B cell (primary cell): ENCODE measurements around the gene LIPE. TPM values are rescaled to one million over a fixed set of nuclear protein-coding genes. Genes with fewer than 3 reads are reported as not detected.
A peak's percentile ranks its signal among the peaks of the same experiment; 100 is the strongest.

Source experiments
- ATAC-seq: fragments of 200-7000 bp; cut with Tn5 transposase; one replicate; pipeline ENCODE4 v1.10.0; 2021; ENCODE audit warnings: low read depth, mild to moderate bottlenecking, moderate number of reproducible peaks, moderate library complexity
- CTCF ChIA-PET: fragments of 350-600 bp; sonication (Branson Sonifier 250); formaldehyde crosslinking; loops from one replicate; lab custom pipeline; 2021; ENCODE audit warnings: antibody characterized with exemption, inconsistent platforms; lab: Charles Lee
- POLR2A ChIA-PET: fragments of 350-600 bp; sonication (Branson Sonifier 250); formaldehyde crosslinking; loops from one replicate; lab custom pipeline; 2021; ENCODE audit warnings: antibody characterized with exemption; lab: Charles Lee
- DNase-seq: peaks from one replicate; pipeline ENCODE4 v3.0.0; 2013
- H2AFZ ChIP-seq: 2 replicates; pipeline ENCODE4 v1.6.1; 2012; ENCODE audit warnings: mild to moderate bottlenecking, low read depth, low read length; ENCODE audit not compliant: insufficient read depth, poor library complexity, severe bottlenecking
- H3K27ac ChIP-seq, 2 donors: 1 replicate in 1 of 2; 2 replicates in 1 of 2; pipeline ENCODE4 v1.5.1; 2012 to 2013; ENCODE audit warnings: low read length in 2 of 2, mild to moderate bottlenecking in 2 of 2, moderate library complexity in 1 of 2
- H3K27me3 ChIP-seq, 4 experiments: fragments of 200-600 bp in 1 of 4; sonication (generic) in 1 of 4; replicated peaks in 1 of 4; 1 replicate in 2 of 4; 2 replicates in 2 of 4; pipeline versions ENCODE4 v1.6.1 to v1.7.0; 2013 to 2016; ENCODE audit warnings: low read length in 3 of 4, mild to moderate bottlenecking in 2 of 4, mixed read lengths in 1 of 4, moderate library complexity in 1 of 4; ENCODE audit not compliant: insufficient read depth in 4 of 4, control insufficient read depth in 3 of 4; ENCODE audit errors: control extremely low read depth in 1 of 4
- H3K36me3 ChIP-seq, 2 experiments: replicated peaks in 1 of 2; 1 replicate in 1 of 2; 2 replicates in 1 of 2; pipeline versions ENCODE4 v1.6.1 to v1.7.1; 2013; ENCODE audit warnings: low read length in 1 of 2; ENCODE audit not compliant: insufficient read depth in 2 of 2, control insufficient read depth in 1 of 2; ENCODE audit errors: control extremely low read depth in 1 of 2, extremely low read depth in 1 of 2
- H3K4me1 ChIP-seq, 2 donors: fragments of 200-600 bp in 1 of 2; sonication (generic) in 1 of 2; 1 replicate in 1 of 2; 2 replicates in 1 of 2; pipeline versions ENCODE4 v1.5.1 to v1.6.1; 2013 to 2017; ENCODE audit warnings: low read length in 2 of 2; ENCODE audit not compliant: control insufficient read depth in 2 of 2, insufficient read depth in 2 of 2
- H3K4me2 ChIP-seq: replicated peaks from 2 replicates; pipeline ENCODE3; 2012; ENCODE audit warnings: mild to moderate bottlenecking, low read depth, low read length; ENCODE audit not compliant: poor library complexity, severe bottlenecking
- H3K4me3 ChIP-seq, 5 experiments: fragments of 200-600 bp in 1 of 5; sonication (generic) in 1 of 5; 1 replicate in 3 of 5; 2 replicates in 2 of 5; pipeline versions ENCODE4 v1.5.1 to v1.7.0; 2011 to 2016; ENCODE audit warnings: low read length in 4 of 5, mild to moderate bottlenecking in 4 of 5, low read depth in 2 of 5, control low read depth in 1 of 5, moderate library complexity in 1 of 5; ENCODE audit not compliant: insufficient read depth in 1 of 5; ENCODE audit errors: control extremely low read depth in 1 of 5, extremely low read depth in 1 of 5
- H3K79me2 ChIP-seq: fragments of 200-600 bp; sonication (generic); one replicate; pipeline ENCODE4 v1.6.0; 2016; ENCODE audit warnings: low read length; ENCODE audit not compliant: control insufficient read depth, insufficient read depth
- H3K9ac ChIP-seq: fragments of 200-600 bp; sonication (generic); 2 replicates; pipeline ENCODE4 v1.6.1; 2017; ENCODE audit warnings: mild to moderate bottlenecking, low read length, moderate library complexity
- H3K9me3 ChIP-seq, 3 donors: one replicate each; pipeline versions ENCODE4 v1.6.1 to v1.7.1; 2013; ENCODE audit warnings: low read length in 2 of 3; ENCODE audit not compliant: control insufficient read depth in 2 of 3, insufficient read depth in 1 of 3; ENCODE audit errors: control extremely low read depth in 1 of 3
- H4K20me1 ChIP-seq: 2 replicates; pipeline ENCODE4 v1.6.0; 2012; ENCODE audit warnings: mild to moderate bottlenecking, low read length; ENCODE audit not compliant: insufficient read depth, control insufficient read depth, poor library complexity, severe bottlenecking
- H3K27ac Mint-ChIP-seq: one replicate; pipeline ENCODE4 v1.8.0; 2021; ENCODE audit warnings: mixed read lengths
- H3K27me3 Mint-ChIP-seq: one replicate; pipeline ENCODE4 v1.8.0; 2021; ENCODE audit warnings: mixed read lengths
- H3K4me1 Mint-ChIP-seq: one replicate; pipeline ENCODE4 v1.8.0; 2021; ENCODE audit warnings: mixed read lengths
- H3K4me3 Mint-ChIP-seq: one replicate; pipeline ENCODE4 v1.8.0; 2021; ENCODE audit warnings: mixed read lengths
- H3K9me3 Mint-ChIP-seq: one replicate; pipeline ENCODE4 v1.8.0; 2022; ENCODE audit warnings: mixed read lengths; ENCODE audit not compliant: insufficient read depth
- EZH2 ChIP-seq: IDR thresholded peaks from 2 replicates; pipeline ENCODE4 v1.6.1; 2012; ENCODE audit warnings: borderline replicate concordance, low read depth, mild to moderate bottlenecking, moderate library complexity, low read length; ENCODE audit not compliant: insufficient read depth, poor library complexity, severe bottlenecking
- WGBS: methylation state at CpG from one replicate; pipeline ENCODE4 v1.1.5; 2013; ENCODE audit warnings: missing lambda C conversion rate; ENCODE audit not compliant: insufficient coverage; 5-methylcytosine and 5-hydroxymethylcytosine counted together
- intact Hi-C: fragments of 100-400 bp; cut with micrococcal nuclease; formaldehyde crosslinking; loops from one replicate; pipeline ENCODE4 v1.10.0; 2022
- polyA plus RNA-seq: library from polyadenylated mRNA; depleted of rRNA; stranded (reverse); fragments of >200 nt; gene quantifications from 2 replicates; pipeline ENCODE4 v1.2.3, GENCODE V29; 2012
- total RNA-seq, 2 donors: library from RNA; stranded (reverse); fragments of 120-200 nt in 1 of 2; gene quantifications; 1 replicate in 1 of 2; 2 replicates in 1 of 2; pipeline versions ENCODE4 v1.2.3 to v1.2.4, GENCODE V29; 2013 to 2022
- TF ChIP-seq, protein P1 (sequence below): fragments of 200-600 bp; IDR thresholded peaks from one replicate; pipeline ENCODE4 v1.8.0; 2022; ENCODE audit warnings: antibody characterized with exemption, mild to moderate bottlenecking

LIPE gene
- total and polyA plus RNA-seq, 2 donors (not counting 1 experiment from before 2014, with no cell fraction given) = 46.9 to 49.4 TPM

- Histone ChIP-seq H3K36me3 (no peaks in the 10 kb centered on the region), H3K4me2 (peak overlapping the region; percentile 47), H2AFZ (peak overlapping the region; percentile 34), H3K4me1 (peaks cover 47 to 57% of the 10 kb centered on the region in 2 donors), H3K79me2 (no peaks in the 10 kb centered on the region), H3K27ac (peak overlapping the region in 1 of 2 donors; percentile 83), H3K27me3 (no peaks in the 10 kb centered on the region), H3K4me3 (peak overlapping the region in 1 of 5 experiments; percentile 40), H3K9ac (peak overlapping the region; percentile 8), H4K20me1 (no peaks in the 10 kb centered on the region), H3K9me3 (no peaks in the 10 kb centered on the region)
- no peak for ATAC-seq
- 33% methylated on average over 2 of the region's 5 CpGs for WGBS
- Mint-ChIP-seq H3K9me3 (no peaks in the 10 kb centered on the region), H3K27ac (peak overlapping the region; percentile 93), H3K4me1 (peaks cover 57% of the 10 kb centered on the region), H3K4me3 (peak overlapping the region; percentile 69), H3K27me3 (no peaks in the 10 kb centered on the region)
- ChIA-PET POLR2A (interaction anchor here (0.5 to 1.1 kb wide), 2 partner anchors 35 to 63 kb away, joined by 3 read pairs; no protein-coding TSS in a partner anchor), CTCF (interaction anchor here (1.2 to 11.9 kb wide), 15 partner anchors 12 to 158 kb away, joined by 3 to 169 read pairs (median 6); partner anchors contain the start of gene CEACAM1)
- DNase-seq = peak; percentile 38
- TF ChIP-seq EZH2 = no peak
- TF ChIP-seq, protein P1, sequence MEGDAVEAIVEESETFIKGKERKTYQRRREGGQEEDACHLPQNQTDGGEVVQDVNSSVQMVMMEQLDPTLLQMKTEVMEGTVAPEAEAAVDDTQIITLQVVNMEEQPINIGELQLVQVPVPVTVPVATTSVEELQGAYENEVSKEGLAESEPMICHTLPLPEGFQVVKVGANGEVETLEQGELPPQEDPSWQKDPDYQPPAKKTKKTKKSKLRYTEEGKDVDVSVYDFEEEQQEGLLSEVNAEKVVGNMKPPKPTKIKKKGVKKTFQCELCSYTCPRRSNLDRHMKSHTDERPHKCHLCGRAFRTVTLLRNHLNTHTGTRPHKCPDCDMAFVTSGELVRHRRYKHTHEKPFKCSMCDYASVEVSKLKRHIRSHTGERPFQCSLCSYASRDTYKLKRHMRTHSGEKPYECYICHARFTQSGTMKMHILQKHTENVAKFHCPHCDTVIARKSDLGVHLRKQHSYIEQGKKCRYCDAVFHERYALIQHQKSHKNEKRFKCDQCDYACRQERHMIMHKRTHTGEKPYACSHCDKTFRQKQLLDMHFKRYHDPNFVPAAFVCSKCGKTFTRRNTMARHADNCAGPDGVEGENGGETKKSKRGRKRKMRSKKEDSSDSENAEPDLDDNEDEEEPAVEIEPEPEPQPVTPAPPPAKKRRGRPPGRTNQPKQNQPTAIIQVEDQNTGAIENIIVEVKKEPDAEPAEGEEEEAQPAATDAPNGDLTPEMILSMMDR = no peak
- intact Hi-C loops = no loop called here
Observed at GRCh38 chr19:42467183-42467760, 40.1 kb upstream of the LIPE start.

GRCh38 chr19:42466521-42467182 lies 39.5 kb upstream of the LIPE start:
- H3K4me1 ChIP-seq = peaks cover 53 to 63% of the 10 kb centered on the region in 2 donors
- ChIA-PET POLR2A (interaction anchor here (0.9 to 1.3 kb wide), 4 partner anchors 16 to 62 kb away, joined by 3 to 10 read pairs (median 3); partner anchors contain the start of gene CEACAM1), CTCF (interaction anchor here (0.6 to 11.9 kb wide), 21 partner anchors 8 to 432 kb away, joined by 3 to 169 read pairs (median 6); partner anchors contain the start of gene CEACAM1)
- TF ChIP-seq, protein P1 = no peak
- TF ChIP-seq EZH2 = no peak
- Mint-ChIP-seq H3K9me3 (no peaks in the 10 kb centered on the region), H3K27me3 (no peaks in the 10 kb centered on the region), H3K4me1 (peaks cover 62% of the 10 kb centered on the region), H3K27ac (peak overlapping the region; percentile 93), H3K4me3 (peak overlapping the region; percentile 69)
- H3K79me2 ChIP-seq = no peaks in the 10 kb centered on the region
- no peaks in the 10 kb centered on the region for H3K36me3 ChIP-seq
- peak overlapping the region; percentile 34 for H2AFZ ChIP-seq
- peak overlapping the region; percentile 8 for H3K9ac ChIP-seq
- no peaks in the 10 kb centered on the region for H3K9me3 ChIP-seq
- DNase-seq (no peak), ATAC-seq (no peak)
- no peaks in the 10 kb centered on the region for H3K27me3 ChIP-seq
- H4K20me1 ChIP-seq = no peaks in the 10 kb centered on the region
- peak overlapping the region; percentile 60 to 83 for H3K27ac ChIP-seq
- 78% methylated on average over 4 of the region's 5 CpGs for whole genome bisulfite sequencing
- H3K4me2 ChIP-seq = peak overlapping the region; percentile 47
- intact Hi-C loops = loop anchor here (1.0 kb wide), 1 partner anchor 31 kb away; no protein-coding TSS in a partner anchor
- peak overlapping the region in 1 of 5 experiments; percentile 40 for H3K4me3 ChIP-seq
